Neural progenitor cell (in vitro differentiated cells): Measurements from ENCODE around the gene HOXA10. TPM values are rescaled to one million over a fixed set of nuclear protein-coding genes. Genes with fewer than 3 reads are reported as not detected.

Source experiments
- DNase-seq: peaks from one replicate; pipeline ENCODE4 v3.0.0-alpha.2; 2016; ENCODE audit warnings: low spot score
- H2AFZ ChIP-seq: fragments of 200-600 bp; sonication (generic); replicated peaks from 2 replicates; pipeline ENCODE4 v1.6.1; 2016; ENCODE audit warnings: antibody characterized with exemption
- H3F3A ChIP-seq: fragments of 200-600 bp; sonication (generic); 2 replicates; pipeline ENCODE4 v1.6.1; 2016; ENCODE audit warnings: antibody characterized with exemption, low read depth
- H3K27ac ChIP-seq: fragments of 200-600 bp; sonication (generic); 2 replicates; pipeline ENCODE4 v1.5.1; 2016; ENCODE audit warnings: mild to moderate bottlenecking
- H3K27me3 ChIP-seq: fragments of 200-600 bp; sonication (generic); 2 replicates; pipeline ENCODE4 v1.6.1; 2016; ENCODE audit warnings: mild to moderate bottlenecking, moderate library complexity
- H3K36me3 ChIP-seq: fragments of 200-600 bp; sonication (generic); 2 replicates; pipeline ENCODE4 v1.5.1; 2016
- H3K4me1 ChIP-seq: fragments of 200-600 bp; sonication (generic); 2 replicates; pipeline ENCODE4 v1.6.1; 2016; ENCODE audit warnings: mixed run types
- H3K4me2 ChIP-seq: fragments of 200-600 bp; sonication (generic); 2 replicates; pipeline ENCODE4 v1.6.1; 2016
- H3K4me3 ChIP-seq: fragments of 200-600 bp; sonication (generic); 2 replicates; pipeline ENCODE4 v1.5.1; 2016
- H3K79me2 ChIP-seq: fragments of 200-600 bp; sonication (generic); 2 replicates; pipeline ENCODE4 v1.6.1; 2016; ENCODE audit warnings: low read depth
- H3K9ac ChIP-seq: fragments of 200-600 bp; sonication (generic); 2 replicates; pipeline ENCODE4 v1.6.1; 2016
- H3K9me3 ChIP-seq: fragments of 200-600 bp; sonication (generic); 2 replicates; pipeline ENCODE4 v1.5.1; 2016; ENCODE audit warnings: low read depth
- H4K20me1 ChIP-seq: fragments of 200-600 bp; sonication (generic); 2 replicates; pipeline ENCODE4 v1.6.1; 2016; ENCODE audit warnings: low read depth
- H3K27ac Mint-ChIP-seq: 3 replicates; pipeline ENCODE4 v1.8.0; 2021; ENCODE audit warnings: mixed read lengths
- H3K27me3 Mint-ChIP-seq: 2 replicates; pipeline ENCODE4 v1.8.0; 2022; ENCODE audit warnings: low read depth, mild to moderate bottlenecking, inconsistent platforms, moderate library complexity, mixed read lengths; ENCODE audit not compliant: insufficient read depth
- H3K36me3 Mint-ChIP-seq: 3 replicates; pipeline ENCODE4 v1.8.0; 2021; ENCODE audit warnings: mixed read lengths
- H3K4me1 Mint-ChIP-seq: 3 replicates; pipeline ENCODE4 v1.8.0; 2021; ENCODE audit warnings: mixed read lengths
- H3K4me3 Mint-ChIP-seq: 3 replicates; pipeline ENCODE4 v1.8.0; 2021; ENCODE audit warnings: mild to moderate bottlenecking, moderate library complexity, mixed read lengths
- H3K9me3 Mint-ChIP-seq: 3 replicates; pipeline ENCODE4 v1.8.0; 2020; ENCODE audit warnings: mixed read lengths
- EZH2 ChIP-seq: fragments of 200-600 bp; sonication (generic); IDR thresholded peaks from 2 replicates; pipeline ENCODE4 v1.6.1; 2017; ENCODE audit warnings: antibody characterized with exemption, mild to moderate bottlenecking, moderate library complexity
- EZH2phosphoT487 ChIP-seq: fragments of 200-600 bp; sonication (generic); IDR thresholded peaks from 2 replicates; pipeline ENCODE4 v1.6.1; 2017; ENCODE audit warnings: antibody characterized with exemption
- total RNA-seq: library from RNA; depleted of rRNA; stranded (reverse); fragments of >200 nt; gene quantifications from 2 replicates; pipeline ENCODE4 v1.2.3, GENCODE V29; 2015; ENCODE audit warnings: low replicate concordance
- TF ChIP-seq, protein P1 (sequence below): fragments of 200-600 bp; sonication (generic); IDR thresholded peaks from 2 replicates; pipeline ENCODE4 v1.5.1; 2017; ENCODE audit warnings: antibody characterized with exemption, mild to moderate bottlenecking

HOXA10 gene
- total RNA-seq, 1 donor from 2014 or later: not detected

DNA sequence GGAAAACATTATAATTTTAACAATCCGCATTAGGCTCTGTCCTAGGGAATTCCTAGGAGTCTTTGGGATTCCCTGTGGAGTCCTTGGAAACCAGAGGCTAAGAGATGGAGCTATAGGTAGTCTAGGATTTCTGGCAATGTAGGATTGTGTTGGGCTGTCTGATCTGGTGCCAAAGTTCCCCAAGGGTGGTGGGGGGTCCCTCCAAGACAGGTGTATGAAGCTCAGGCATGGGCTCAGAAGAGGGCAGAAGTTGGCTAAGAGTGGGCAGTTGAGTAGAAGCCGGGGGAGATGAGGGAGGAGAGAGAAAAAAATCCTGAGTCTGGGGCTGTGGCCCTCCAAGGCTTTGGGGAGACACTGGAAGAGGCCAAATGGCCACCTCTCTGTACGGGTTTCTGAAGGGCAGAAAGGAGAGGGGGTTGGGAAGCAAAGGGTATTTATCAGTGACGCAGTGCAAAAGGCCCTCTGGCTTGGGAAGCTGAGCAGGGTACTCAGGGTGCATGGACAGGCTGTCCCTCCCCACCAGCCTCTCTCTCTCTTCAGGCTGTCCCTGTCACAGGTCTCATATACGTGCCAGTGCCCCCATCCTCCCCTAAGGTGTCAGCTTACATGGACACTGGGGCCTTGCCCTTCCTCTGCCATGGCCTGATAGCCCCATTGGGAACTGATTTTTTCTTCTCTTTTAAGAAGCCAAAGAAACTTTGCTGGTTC, 27.5 kb downstream of the HOXA10 start:
- no peak overlapping the region for H3K4me2 ChIP-seq
- H3K4me3 Mint-ChIP-seq: no peak overlapping the region
- no peaks in the 10 kb centered on the region for H3K36me3 Mint-ChIP-seq
- H3K36me3 ChIP-seq: no peaks in the 10 kb centered on the region
- peaks cover 26% of the 10 kb centered on the region for H3K9me3 Mint-ChIP-seq
- peaks cover 7% of the 10 kb centered on the region for H3K4me1 ChIP-seq
- no peak for DNase-seq
- peaks cover 91% of the 10 kb centered on the region for H3K27me3 Mint-ChIP-seq
- peaks cover 100% of the 10 kb centered on the region for H3K27me3 ChIP-seq
- TF ChIP-seq EZH2 (no peak), EZH2phosphoT487 (no peak)
- TF ChIP-seq, protein P1, sequence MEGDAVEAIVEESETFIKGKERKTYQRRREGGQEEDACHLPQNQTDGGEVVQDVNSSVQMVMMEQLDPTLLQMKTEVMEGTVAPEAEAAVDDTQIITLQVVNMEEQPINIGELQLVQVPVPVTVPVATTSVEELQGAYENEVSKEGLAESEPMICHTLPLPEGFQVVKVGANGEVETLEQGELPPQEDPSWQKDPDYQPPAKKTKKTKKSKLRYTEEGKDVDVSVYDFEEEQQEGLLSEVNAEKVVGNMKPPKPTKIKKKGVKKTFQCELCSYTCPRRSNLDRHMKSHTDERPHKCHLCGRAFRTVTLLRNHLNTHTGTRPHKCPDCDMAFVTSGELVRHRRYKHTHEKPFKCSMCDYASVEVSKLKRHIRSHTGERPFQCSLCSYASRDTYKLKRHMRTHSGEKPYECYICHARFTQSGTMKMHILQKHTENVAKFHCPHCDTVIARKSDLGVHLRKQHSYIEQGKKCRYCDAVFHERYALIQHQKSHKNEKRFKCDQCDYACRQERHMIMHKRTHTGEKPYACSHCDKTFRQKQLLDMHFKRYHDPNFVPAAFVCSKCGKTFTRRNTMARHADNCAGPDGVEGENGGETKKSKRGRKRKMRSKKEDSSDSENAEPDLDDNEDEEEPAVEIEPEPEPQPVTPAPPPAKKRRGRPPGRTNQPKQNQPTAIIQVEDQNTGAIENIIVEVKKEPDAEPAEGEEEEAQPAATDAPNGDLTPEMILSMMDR: no peak
- no peaks in the 10 kb centered on the region for H3K79me2 ChIP-seq
- no peaks in the 10 kb centered on the region for H3K9me3 ChIP-seq
- no peak overlapping the region for H3K4me3 ChIP-seq
- no peak overlapping the region for H3K9ac ChIP-seq
- no peaks in the 10 kb centered on the region for H3F3A ChIP-seq
- no peak overlapping the region for H3K27ac Mint-ChIP-seq
- H3K27ac ChIP-seq: no peak overlapping the region
- no peak overlapping the region for H2AFZ ChIP-seq
- H4K20me1 ChIP-seq: peaks cover 76% of the 10 kb centered on the region
- H3K4me1 Mint-ChIP-seq: peaks cover 12% of the 10 kb centered on the region

DNA sequence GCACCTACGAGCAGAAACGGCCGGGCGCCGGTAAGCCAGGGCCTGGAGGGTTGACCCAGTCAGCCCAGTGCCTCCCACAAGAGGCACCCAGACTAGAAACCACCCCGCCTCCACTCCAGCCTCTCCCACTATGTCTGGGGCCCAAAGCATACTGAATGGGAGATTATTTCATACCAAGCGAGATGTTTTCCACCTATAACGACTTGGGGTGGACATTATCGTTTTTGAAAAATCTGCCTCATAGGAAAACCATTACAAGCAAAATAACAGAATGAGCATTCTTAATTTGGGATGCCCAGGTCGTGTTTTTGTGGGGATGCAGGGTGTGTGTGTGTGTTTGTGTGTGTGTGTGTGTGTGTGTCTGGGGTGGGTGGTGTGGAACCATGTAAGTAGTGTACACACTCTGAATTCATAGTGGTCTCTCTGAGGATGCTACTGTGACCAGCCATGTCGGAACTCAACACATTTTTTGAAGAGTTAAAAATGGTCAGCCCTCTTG, 28.2 kb downstream of the HOXA10 start:
- H3K9me3 Mint-ChIP-seq: peaks cover 25% of the 10 kb centered on the region
- H3K27me3 ChIP-seq: peaks cover 100% of the 10 kb centered on the region
- H3K36me3 ChIP-seq: no peaks in the 10 kb centered on the region
- no peaks in the 10 kb centered on the region for H3K9me3 ChIP-seq
- no peaks in the 10 kb centered on the region for H3K79me2 ChIP-seq
- H4K20me1 ChIP-seq: peaks cover 76% of the 10 kb centered on the region
- peaks cover 7% of the 10 kb centered on the region for H3K4me1 ChIP-seq
- no peak overlapping the region for H2AFZ ChIP-seq
- peaks cover 91% of the 10 kb centered on the region for H3K27me3 Mint-ChIP-seq
- peaks cover 8% of the 10 kb centered on the region for H3K4me1 Mint-ChIP-seq
- H3K4me3 ChIP-seq: no peak overlapping the region
- DNase-seq: no peak
- no peak overlapping the region for H3K27ac ChIP-seq
- H3K4me3 Mint-ChIP-seq: no peak overlapping the region
- no peak overlapping the region for H3K27ac Mint-ChIP-seq
- H3K9ac ChIP-seq: no peak overlapping the region
- no peak overlapping the region for H3K4me2 ChIP-seq
- no peak for TF ChIP-seq EZH2
- TF ChIP-seq EZH2phosphoT487: no peak
- TF ChIP-seq, protein P1: no peak
- no peaks in the 10 kb centered on the region for H3F3A ChIP-seq
- no peaks in the 10 kb centered on the region for H3K36me3 Mint-ChIP-seq

DNA sequence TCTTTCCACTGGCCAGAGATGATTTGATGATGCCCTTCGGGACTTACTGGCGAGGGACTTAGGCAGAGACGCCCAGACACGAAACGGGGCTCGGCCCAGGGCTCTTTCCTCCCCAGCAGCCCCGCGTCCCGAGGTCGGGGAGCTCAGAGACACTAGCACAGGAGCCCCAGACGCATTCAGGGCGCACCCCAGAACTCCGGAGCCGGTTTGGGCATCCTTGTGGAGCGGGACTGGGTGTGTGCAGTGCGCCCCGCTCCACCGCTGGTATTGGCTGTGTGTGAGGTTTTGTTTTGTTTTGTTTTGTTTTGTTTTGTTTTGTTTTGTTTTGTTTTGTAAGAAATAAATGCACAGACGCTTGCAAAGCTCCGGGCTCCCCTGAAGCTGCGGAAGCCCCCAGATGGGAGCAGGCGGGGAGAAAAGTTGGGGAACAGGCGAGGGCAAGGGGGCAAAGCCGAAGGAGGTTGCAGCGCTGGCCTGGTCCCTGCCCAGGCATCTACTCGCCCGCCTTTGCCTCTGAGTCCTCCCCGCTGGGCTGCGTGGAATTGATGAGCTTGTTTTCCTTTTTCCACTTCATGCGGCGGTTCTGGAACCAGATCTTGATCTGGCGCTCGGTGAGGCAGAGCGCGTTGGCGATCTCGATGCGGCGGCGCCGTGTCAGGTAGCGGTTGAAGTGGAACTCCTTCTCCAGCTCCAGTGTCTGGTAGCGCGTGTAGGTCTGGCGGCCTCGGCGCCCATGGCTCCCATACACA, 28.8 kb downstream of the HOXA10 start:
- H3K4me2 ChIP-seq: no peak overlapping the region
- DNase-seq: no peak
- H3K4me3 ChIP-seq: no peak overlapping the region
- Mint-ChIP-seq H3K4me3 (no peak overlapping the region), H3K36me3 (no peaks in the 10 kb centered on the region), H3K27me3 (peaks cover 91% of the 10 kb centered on the region), H3K4me1 (peaks cover 8% of the 10 kb centered on the region), H3K27ac (no peak overlapping the region), H3K9me3 (peaks cover 25% of the 10 kb centered on the region)
- no peak overlapping the region for H2AFZ ChIP-seq
- TF ChIP-seq EZH2phosphoT487: peak; percentile 83
- TF ChIP-seq EZH2: peak; percentile 89
- TF ChIP-seq, protein P1: no peak
- H3K27ac ChIP-seq: no peak overlapping the region
- peaks cover 7% of the 10 kb centered on the region for H3K4me1 ChIP-seq
- H3K79me2 ChIP-seq: no peaks in the 10 kb centered on the region
- H4K20me1 ChIP-seq: peaks cover 80% of the 10 kb centered on the region
- no peaks in the 10 kb centered on the region for H3K9me3 ChIP-seq
- no peak overlapping the region for H3K9ac ChIP-seq
- no peaks in the 10 kb centered on the region for H3K36me3 ChIP-seq
- H3K27me3 ChIP-seq: peaks cover 100% of the 10 kb centered on the region
- no peaks in the 10 kb centered on the region for H3F3A ChIP-seq
